ENCODE data around the gene AATK. TPM values are rescaled to one million over a fixed set of nuclear protein-coding genes. Genes with fewer than 3 reads are reported as not detected.

The AATK gene
- polyA plus RNA-seq, 1 of the 3 experiments (the other 2 are of a cell fraction), result 0.51 TPM

DNA sequence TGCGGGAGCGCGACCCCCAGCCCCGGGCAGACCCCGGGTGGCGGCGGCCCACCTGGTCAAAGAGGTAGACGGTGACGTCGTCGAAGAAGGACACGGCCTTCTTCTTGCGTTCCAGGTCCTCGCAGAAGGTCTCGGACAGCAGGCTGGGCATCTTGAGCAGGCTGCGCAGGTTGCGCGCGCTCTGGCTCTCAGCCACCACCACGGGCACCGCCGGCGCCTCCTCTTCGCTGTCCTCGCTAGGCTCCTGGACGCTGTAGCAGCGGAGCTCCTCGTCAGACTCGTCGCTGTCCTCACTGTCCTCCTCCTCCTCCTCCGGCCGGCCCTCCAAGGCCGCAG lies 45.9 kb downstream of the AATK start (continued):
- TF ChIP-seq REST (IDR thresholded peaks at IDR 0.05; ENCODE audit: low read depth, low read length) (no peak), RXRA (IDR thresholded peaks at IDR 0.05; ENCODE audit: borderline replicate concordance, low read depth) (no peak), RFX5 (IDR thresholded peaks at IDR 0.05; ENCODE audit: low read length) (no peak), ELF1 (IDR thresholded peaks at IDR 0.05) (no peak), GABPA (IDR thresholded peaks at IDR 0.05; ENCODE audit: low read depth) (no peak)

GRCh38 chr17:81119223-81120148 lies 46.5 kb downstream of the AATK start:
- Histone ChIP-seq H3K9me2 (no peaks in the 10 kb centered on the region), H3K27ac (ENCODE audit: low read depth in 2 of 2, low read length in 1 of 2) (no peak overlapping the region), H3K9ac (no peak overlapping the region), H3K4me3 (ENCODE audit: low read depth in 2 of 2, low read length in 1 of 2) (no peak overlapping the region), H2AFZ (ENCODE audit: low read depth) (no peak overlapping the region), H3K36me3 (replicated peaks in 1 of 2; ENCODE audit: control insufficient read depth in 1 of 2, insufficient read depth in 2 of 2, low read length in 1 of 2) (no peaks in the 10 kb centered on the region), H3K4me2 (no peak overlapping the region), H4K20me1 (ENCODE audit: insufficient read depth) (no peaks in the 10 kb centered on the region), H3K79me2 (ENCODE audit: insufficient read depth) (no peaks in the 10 kb centered on the region), H3K27me3 (ENCODE audit: insufficient read depth) (no peaks in the 10 kb centered on the region), H3K4me1 (ENCODE audit: control insufficient read depth in 1 of 2, insufficient read depth in 2 of 2, low read depth in 1 of 2, low read length in 1 of 2) (peaks cover 0 to 29% of the 10 kb centered on the region in 2 experiments; a peak in 1 of 4 replicates), H3K9me3 (no peaks in the 10 kb centered on the region), H3F3A (replicated peaks; ENCODE audit: insufficient read depth) (no peaks in the 10 kb centered on the region)
- CTCF ChIA-PET, result interaction anchor here (1.2 to 13.0 kb wide), 4 partner anchors 12 to 81 kb away, joined by 3 to 177 read pairs (median 6); no protein-coding TSS in a partner anchor
- WGBS (ENCODE audit: low lambda C conversion rate), result 86% methylated on average over 71 of the region's 89 CpGs
- POLR2A ChIA-PET, result no interaction called here
- TF ChIP-seq, protein P1, sequence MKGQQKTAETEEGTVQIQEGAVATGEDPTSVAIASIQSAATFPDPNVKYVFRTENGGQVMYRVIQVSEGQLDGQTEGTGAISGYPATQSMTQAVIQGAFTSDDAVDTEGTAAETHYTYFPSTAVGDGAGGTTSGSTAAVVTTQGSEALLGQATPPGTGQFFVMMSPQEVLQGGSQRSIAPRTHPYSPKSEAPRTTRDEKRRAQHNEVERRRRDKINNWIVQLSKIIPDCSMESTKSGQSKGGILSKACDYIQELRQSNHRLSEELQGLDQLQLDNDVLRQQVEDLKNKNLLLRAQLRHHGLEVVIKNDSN (IDR thresholded peaks at IDR 0.05; ENCODE audit: borderline replicate concordance, low read depth), result no peak
- no peak for TF ChIP-seq USF2 (IDR thresholded peaks at IDR 0.05; ENCODE audit: borderline replicate concordance, low read depth, low read length)
- TF ChIP-seq EZH2phosphoT487 (IDR thresholded peaks at IDR 0.05; ENCODE audit: borderline replicate concordance, low read depth), result no peak
- no peak for TF ChIP-seq FOSL2 (IDR thresholded peaks at IDR 0.05; ENCODE audit: borderline replicate concordance, low read depth)
- no peak for TF ChIP-seq TCF12 (IDR thresholded peaks at IDR 0.05)
- no peak for TF ChIP-seq JUND (IDR thresholded peaks at IDR 0.05)
- no peak for TF ChIP-seq MEF2A (IDR thresholded peaks at IDR 0.05; ENCODE audit: borderline replicate concordance, low read depth)
- TF ChIP-seq MXI1 (IDR thresholded peaks at IDR 0.05; ENCODE audit: low read depth, low read length), result no peak
- TF ChIP-seq YY1 (IDR thresholded peaks at IDR 0.05; ENCODE audit: low read depth), result no peak
- TF ChIP-seq IRF3 (IDR thresholded peaks at IDR 0.05; ENCODE audit: low read depth, low read length), result no peak
- TF ChIP-seq MAX (IDR thresholded peaks at IDR 0.05; ENCODE audit: low read depth), result no peak
- TF ChIP-seq ZBTB33 (IDR thresholded peaks at IDR 0.05; ENCODE audit: borderline replicate concordance, low read depth), result no peak
- TF ChIP-seq TEAD4 (IDR thresholded peaks at IDR 0.05; ENCODE audit: borderline replicate concordance, insufficient read depth), result no peak
- TF ChIP-seq POLR2AphosphoS5 (IDR thresholded peaks at IDR 0.05; ENCODE audit: low read depth, low read length), result no peak
- DNase-seq, result peak; percentile 96
